Fibroblast of pulmonary artery (primary cell): ENCODE results near the gene SPDEF.

Source experiments
- DNase-seq: peaks from one replicate; pipeline ENCODE4 v3.0.0-alpha.2; 2010; ENCODE audit warnings: low read depth
- H3K4me3 ChIP-seq: replicated peaks from 2 replicates; pipeline ENCODE4 v1.5.1; 2011; ENCODE audit warnings: low read depth, mild to moderate bottlenecking, control low read depth, low read length, moderate library complexity
- TF ChIP-seq, protein P1 (sequence below): IDR thresholded peaks from 2 replicates; pipeline ENCODE4 v1.5.1; 2011; ENCODE audit warnings: mild to moderate bottlenecking, control low read depth, low read length, inconsistent platforms; ENCODE audit errors: missing control alignments

SPDEF gene

DNA sequence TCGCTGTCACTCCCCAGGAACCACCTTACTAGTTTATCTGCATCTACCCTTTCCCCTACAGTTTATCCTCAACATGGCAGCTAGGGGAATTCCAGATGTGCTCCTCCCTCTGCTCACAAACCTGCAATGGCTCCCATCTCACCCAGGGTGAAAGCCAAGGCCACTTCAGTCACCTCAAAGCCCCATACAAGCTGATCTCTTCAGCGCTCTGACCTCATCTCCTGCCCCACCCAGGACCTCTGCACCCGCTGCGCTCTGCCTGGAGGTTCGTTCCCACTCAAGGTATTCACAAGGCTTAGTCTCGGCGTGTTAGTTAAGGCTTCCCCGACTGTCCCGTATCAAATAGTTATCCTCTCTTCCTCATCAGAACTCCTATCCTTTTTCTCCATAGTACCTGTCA lies 28.6 kb upstream of the SPDEF start:
- TF ChIP-seq, protein P1, sequence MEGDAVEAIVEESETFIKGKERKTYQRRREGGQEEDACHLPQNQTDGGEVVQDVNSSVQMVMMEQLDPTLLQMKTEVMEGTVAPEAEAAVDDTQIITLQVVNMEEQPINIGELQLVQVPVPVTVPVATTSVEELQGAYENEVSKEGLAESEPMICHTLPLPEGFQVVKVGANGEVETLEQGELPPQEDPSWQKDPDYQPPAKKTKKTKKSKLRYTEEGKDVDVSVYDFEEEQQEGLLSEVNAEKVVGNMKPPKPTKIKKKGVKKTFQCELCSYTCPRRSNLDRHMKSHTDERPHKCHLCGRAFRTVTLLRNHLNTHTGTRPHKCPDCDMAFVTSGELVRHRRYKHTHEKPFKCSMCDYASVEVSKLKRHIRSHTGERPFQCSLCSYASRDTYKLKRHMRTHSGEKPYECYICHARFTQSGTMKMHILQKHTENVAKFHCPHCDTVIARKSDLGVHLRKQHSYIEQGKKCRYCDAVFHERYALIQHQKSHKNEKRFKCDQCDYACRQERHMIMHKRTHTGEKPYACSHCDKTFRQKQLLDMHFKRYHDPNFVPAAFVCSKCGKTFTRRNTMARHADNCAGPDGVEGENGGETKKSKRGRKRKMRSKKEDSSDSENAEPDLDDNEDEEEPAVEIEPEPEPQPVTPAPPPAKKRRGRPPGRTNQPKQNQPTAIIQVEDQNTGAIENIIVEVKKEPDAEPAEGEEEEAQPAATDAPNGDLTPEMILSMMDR, result no peak
- no peak for DNase-seq
- no peak overlapping the region for H3K4me3 ChIP-seq

DNA sequence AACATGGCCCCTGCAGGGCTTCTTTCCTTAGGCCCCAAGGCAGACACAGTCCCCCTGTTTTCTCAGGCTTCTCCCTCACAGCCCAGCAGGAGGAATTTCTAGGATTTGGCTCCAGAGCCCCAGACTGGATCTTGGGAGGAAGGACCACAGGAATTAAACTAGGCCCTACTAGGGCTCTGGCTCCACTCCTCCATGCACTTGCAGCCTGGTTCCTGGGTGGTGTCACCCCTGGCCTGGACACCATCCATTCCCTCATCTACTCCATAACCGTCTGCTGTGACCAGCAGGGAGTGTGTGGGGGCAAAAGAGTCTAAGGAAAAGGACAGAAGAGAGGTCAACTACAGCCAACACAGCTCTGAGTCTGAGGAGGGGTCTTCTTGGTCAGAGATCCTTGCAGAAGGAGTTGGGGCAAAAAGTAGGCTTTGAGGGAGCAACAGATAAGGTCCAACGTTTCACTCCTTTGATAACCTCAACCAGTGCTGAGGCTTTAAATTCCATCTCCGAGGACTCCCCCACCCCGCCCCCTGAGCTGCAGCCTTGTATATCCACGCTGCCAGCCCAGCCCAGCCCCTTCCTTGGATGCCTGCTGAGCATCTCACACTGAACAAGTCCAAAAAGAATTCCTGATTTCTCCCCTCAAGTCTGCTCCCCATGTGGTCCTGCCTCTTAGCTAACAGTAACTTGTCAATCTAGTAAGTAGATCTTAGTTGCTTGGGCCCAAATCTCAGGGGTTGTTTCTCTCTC lies 27.9 kb upstream of the SPDEF start:
- TF ChIP-seq, protein P1, result no peak
- no peak overlapping the region for H3K4me3 ChIP-seq
- no peak for DNase-seq

DNA sequence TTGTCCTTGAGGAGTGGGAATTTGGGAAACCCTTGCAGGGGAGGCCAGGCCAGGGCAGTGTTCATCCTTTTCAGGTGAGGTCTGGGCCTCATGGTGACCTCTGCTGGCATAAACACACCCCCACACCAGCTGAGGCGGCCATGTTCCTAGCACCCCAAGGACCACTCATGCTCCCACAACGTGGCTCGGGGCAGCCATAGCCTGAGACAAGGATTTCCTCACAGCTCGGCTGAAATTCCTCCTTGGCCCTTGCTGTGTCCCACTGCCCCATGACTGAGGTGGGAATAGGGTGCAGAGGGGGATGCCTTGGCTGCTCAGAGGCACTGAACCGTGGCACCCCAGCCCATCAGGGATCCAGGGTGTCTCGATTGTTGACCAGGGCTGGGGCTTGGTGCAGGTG lies 27.3 kb upstream of the SPDEF start:
- no peak overlapping the region for H3K4me3 ChIP-seq
- TF ChIP-seq, protein P1, result peak; percentile 46
- no peak for DNase-seq

DNA sequence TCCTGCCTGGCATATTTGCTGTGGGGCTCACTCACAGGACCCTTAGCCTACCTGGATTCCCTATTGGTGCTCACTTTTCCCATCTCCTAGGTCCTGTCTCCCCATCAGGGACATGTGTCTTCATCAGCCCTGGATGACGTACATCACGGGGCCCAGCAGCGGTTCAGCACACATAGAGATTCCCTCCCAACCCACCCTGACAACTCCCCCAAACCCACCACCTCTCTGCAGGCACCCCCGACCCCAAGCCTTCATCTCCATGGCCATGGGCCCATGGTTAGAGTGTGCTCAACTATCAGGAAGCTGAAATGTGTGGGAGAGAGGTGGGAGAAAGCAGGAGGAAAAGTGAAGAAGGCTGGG lies 25.4 kb upstream of the SPDEF start:
- no peak overlapping the region for H3K4me3 ChIP-seq
- no peak for DNase-seq
- TF ChIP-seq, protein P1, result no peak

DNA sequence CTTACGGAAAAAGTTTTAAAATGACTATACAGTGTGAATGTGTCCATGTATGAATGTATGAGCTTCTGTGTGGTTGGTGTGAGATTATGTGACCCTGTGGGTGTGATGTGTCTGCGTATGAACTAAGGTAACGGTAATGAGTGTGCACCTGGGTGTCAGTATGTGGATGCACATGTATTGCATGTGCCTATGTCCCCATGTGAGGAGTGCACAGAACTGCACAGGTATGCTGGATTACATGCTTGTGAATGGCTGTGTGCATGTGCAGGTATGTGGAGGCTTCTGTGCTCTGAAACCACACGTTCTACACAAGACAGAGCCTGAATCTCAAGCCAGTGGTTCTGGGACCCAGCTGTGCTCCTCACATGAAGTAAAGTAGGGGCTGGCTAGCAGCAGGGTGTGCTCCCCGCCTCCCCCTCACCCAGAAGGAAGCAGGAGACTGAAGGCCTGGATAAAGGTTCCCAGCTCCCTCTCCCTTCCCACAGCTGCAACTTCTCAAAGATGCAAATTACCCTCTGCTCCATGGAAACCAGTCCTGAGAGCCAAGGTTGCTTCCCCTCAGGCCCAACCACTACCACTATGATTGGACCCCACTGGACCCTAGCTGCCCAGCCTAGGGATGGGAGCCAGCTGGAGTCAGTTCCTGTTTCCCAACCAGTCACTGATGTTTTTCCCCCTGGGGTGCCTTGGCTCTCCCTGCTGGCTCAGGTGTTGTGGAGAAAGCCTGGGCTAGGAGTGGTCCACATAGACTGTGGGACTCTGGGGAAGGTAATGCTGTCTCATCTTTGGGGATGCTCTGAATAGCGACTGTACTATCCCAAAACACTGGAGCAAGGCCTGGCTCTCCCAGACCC lies 24.8 kb upstream of the SPDEF start:
- TF ChIP-seq, protein P1, result no peak
- DNase-seq, result peak; percentile 79

DNA sequence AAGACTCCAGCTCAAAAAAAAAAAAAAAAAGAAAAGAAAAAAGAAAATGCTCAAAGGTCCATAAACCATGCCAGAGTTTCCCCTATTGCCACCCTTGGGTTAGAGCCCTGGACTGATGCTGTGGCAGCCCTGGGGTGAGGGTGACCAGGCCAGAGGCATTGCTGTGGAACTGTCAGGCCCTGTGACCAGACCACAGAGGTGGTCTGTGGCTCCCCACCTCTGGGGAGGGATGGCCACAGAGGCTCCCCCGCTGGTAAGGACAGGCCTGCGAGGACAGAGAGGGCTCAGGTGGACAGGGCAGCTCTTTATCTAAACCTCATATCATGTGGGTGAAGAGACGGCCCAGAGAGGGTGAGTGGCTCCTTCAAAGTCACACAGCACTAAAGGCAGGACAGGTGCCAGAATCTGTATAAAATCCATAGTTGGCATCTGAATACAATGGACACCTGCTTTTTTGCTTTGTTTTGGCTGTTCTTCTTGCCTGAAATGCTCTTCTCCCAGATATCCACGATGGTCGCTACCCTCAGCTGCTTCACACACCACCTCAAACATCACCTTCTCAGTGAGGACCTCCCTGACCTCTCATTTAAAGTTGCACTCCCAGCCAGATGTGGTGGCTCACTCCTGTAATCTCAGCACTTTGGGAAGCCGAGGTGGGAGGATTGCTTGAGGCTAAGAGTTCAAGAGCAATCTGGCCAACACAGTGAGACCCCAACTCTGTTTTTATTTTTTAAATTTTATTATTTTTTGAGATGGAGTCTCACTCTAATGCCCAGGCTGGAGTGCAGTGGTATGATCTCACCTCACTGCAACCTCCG lies 22.5 kb upstream of the SPDEF start:
- TF ChIP-seq, protein P1, result no peak
- no peak overlapping the region for H3K4me3 ChIP-seq
- no peak for DNase-seq

More for the DNA sequence above, 24.8 kb upstream of the SPDEF start:
- H3K4me3 ChIP-seq, result no peak overlapping the region
